Stimulated activated naive CD8-positive, alpha-beta T cell treated with anti-CD3 and anti-CD28 coated beads, Interleukin-15, Interleukin-2, amounts not matched to agents 100 ng/mL and 50 ng/mL, for 24 hours (primary cell): Measurements from ENCODE around the gene DDX60.

Source experiments
- H3K27ac Mint-ChIP-seq: one replicate; pipeline ENCODE4 v1.8.0; 2021; ENCODE audit warnings: mild to moderate bottlenecking, mixed read lengths
- H3K27me3 Mint-ChIP-seq: one replicate; pipeline ENCODE4 v1.8.0; 2021; ENCODE audit warnings: mixed read lengths
- H3K36me3 Mint-ChIP-seq: one replicate; pipeline ENCODE4 v1.8.0; 2021; ENCODE audit warnings: low read depth, mixed read lengths
- H3K4me1 Mint-ChIP-seq: one replicate; pipeline ENCODE4 v1.8.0; 2021; ENCODE audit warnings: low read depth, mixed read lengths
- H3K4me3 Mint-ChIP-seq: one replicate; pipeline ENCODE4 v1.8.0; 2021; ENCODE audit warnings: mild to moderate bottlenecking, mixed read lengths
- H3K9me3 Mint-ChIP-seq: one replicate; pipeline ENCODE4 v1.8.0; 2021; ENCODE audit warnings: mixed read lengths

Gene DDX60

DNA sequence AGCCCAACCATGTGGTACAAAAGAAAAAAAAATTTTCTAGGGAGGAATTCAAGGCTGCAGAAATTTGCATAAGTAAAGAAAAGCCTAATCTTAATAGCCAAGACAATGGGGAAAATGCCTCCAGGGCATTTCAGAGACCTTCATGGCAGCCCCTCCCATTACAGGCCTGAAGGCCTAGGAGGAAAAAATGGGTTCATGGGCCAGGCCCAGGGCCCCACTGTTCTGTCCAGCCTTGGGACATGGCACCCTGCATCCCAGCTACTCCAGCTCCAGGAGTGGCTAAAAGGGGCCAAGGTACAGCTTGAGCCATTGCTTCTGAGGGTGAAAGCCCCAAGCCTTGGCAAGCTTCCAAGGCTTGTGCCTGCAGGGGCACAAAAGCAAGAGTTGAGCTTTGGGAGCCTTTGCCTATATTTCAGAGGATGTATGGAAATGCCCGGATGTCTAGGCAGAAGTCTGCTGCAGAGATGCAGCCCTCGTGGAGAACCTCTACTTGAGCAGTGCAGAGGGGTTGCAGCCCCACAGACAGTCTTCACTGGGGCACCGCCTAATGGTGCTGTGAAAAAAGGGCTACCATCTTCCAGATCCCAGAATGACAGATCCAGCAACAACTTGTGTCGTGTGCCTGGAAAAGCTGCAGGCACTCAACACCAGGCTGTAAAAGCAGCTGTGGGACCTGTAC lies 115.2 kb downstream of the DDX60 start:
- no peak overlapping the region for H3K27ac Mint-ChIP-seq
- H3K36me3 Mint-ChIP-seq: peaks cover 19% of the 10 kb centered on the region
- no peak overlapping the region for H3K4me3 Mint-ChIP-seq
- H3K9me3 Mint-ChIP-seq: peaks cover 26% of the 10 kb centered on the region
- H3K27me3 Mint-ChIP-seq: no peaks in the 10 kb centered on the region
- H3K4me1 Mint-ChIP-seq: no peaks in the 10 kb centered on the region

DNA sequence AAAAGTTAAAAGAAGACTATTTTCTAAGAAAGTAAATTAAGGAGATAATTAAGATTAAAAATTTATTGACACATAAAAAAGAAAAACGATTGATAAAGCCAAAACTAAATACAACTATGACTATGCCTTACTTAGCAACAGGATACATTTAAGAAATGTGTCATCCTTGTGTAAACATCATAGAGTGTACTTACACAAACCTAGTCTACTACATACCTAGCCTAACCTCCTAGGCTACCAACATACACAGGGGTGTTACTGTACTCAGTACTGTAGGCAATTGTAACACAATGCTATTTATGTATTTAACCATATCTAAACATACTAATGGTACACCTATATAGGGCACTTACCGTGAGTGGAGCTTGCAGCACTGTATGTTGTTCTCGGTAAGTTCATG lies 117.9 kb downstream of the DDX60 start:
- Mint-ChIP-seq H3K4me1 (no peaks in the 10 kb centered on the region), H3K4me3 (no peak overlapping the region), H3K27ac (no peak overlapping the region), H3K9me3 (peaks cover 22% of the 10 kb centered on the region), H3K36me3 (peaks cover 15% of the 10 kb centered on the region), H3K27me3 (no peaks in the 10 kb centered on the region)

DNA sequence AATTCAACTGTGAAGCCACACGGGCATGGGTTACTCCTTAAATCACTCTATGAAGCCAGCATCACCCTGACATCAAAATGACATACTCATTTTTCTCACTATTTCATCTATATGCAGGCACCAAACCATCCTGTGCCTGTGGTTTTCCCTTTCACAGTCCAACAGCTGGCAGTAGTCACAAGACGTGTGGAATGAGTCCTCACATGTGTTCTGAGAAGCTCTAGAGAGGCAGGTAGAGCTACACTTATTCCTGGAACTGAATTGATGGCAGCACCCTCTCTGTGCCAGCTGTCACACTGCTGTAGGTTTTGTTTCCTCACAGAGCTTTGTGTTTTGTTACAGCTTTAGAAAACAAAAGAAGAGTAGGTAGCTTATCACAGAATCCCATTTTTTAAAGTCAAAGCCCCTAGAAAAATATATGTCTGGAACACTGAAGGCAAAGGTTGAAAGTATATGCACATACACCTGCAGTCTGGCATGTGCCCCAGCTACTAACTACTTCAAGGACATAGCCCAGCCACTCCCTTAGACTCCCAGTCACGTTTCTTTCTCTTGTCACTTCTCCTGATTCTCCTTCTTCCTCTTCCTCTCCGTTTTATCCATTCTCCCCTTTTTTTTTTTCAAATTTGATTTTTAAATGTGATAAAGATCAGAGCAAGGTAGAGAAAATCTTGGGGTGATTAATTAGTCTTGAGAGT lies 119.1 kb downstream of the DDX60 start:
- H3K27me3 Mint-ChIP-seq: no peaks in the 10 kb centered on the region
- peaks cover 10% of the 10 kb centered on the region for H3K36me3 Mint-ChIP-seq
- H3K27ac Mint-ChIP-seq: no peak overlapping the region
- H3K4me3 Mint-ChIP-seq: no peak overlapping the region
- H3K9me3 Mint-ChIP-seq: peaks cover 20% of the 10 kb centered on the region
- no peaks in the 10 kb centered on the region for H3K4me1 Mint-ChIP-seq

DNA sequence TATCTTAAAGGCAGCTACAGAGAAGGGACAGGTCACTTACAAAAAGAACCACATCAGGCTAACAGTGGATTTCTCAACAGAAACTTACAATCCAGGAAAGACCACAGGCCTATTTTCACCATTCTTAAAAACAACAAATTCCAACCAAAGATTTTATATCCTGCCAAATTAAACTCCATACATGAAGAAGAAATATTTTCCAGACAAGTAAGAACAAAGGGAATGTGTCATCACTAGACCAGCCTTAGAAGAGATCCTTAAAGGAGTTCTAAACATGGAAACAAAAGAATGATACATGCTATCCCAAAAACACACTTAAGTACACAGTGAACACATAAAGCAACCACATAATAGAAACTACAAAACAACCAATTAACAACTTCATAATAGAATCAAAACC lies 120.6 kb downstream of the DDX60 start:
- Mint-ChIP-seq H3K4me3 (no peak overlapping the region), H3K36me3 (peaks cover 3% of the 10 kb centered on the region), H3K27ac (no peak overlapping the region), H3K9me3 (peaks cover 14% of the 10 kb centered on the region), H3K27me3 (no peaks in the 10 kb centered on the region), H3K4me1 (no peaks in the 10 kb centered on the region)

DNA sequence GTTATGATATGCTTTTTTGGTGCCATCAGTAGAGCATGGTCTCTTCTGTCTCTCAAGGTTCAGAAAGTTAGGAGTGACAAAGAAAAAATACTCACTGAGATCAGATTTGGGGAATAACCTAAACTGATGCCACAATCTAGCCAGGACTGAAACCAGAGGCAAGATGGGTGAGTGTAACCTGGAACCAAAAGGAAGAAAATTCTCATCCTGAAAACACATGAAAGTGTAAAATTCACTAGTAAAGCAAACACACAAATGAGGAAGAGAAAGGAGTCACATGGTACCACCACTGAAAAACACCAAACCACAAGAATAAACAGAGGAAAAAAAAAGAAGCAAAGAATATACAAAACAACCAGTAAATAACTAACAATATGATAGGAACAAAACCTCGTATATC lies 129.8 kb downstream of the DDX60 start:
- H3K36me3 Mint-ChIP-seq: no peaks in the 10 kb centered on the region
- no peaks in the 10 kb centered on the region for H3K9me3 Mint-ChIP-seq
- H3K27me3 Mint-ChIP-seq: no peaks in the 10 kb centered on the region
- no peak overlapping the region for H3K27ac Mint-ChIP-seq
- H3K4me1 Mint-ChIP-seq: no peaks in the 10 kb centered on the region
- H3K4me3 Mint-ChIP-seq: no peak overlapping the region

DNA sequence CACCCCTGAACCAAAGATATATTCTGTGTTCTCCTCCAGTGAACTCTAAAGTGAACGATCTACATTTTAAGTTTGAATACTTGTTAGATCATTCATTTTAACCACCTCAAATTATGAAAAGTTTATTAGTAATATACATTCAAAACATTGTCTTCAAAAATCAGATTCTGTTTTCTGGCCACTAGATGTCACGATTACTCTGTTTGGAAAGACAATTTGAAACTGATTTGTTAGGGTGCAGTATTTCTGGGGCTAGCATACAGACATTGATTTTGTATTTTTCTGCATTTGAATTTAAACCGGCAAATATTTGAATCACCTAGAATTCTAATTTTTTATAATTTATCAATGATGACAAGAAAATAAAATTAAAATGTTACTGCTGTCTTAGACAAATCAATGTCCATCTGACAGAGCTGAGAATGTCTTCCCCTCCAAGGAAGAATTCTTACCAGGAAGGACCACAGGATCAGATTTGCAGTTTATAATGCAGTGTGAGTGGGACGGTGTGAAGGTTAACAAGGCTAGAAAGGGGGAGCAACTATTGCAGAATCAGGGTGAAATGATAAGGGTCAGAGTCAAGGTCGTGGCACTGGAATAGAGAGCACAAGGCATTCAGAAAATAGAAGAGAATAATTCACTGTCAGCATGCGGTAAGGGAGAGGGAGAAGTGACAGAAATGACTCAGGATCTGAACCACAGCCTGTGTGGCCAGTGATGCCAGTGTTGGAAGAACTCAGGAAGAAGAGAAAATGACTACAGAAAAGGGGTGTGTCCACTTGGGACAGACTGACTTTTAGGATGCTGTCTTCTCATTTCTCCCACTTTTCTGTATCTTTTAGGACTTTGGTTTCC lies 134.6 kb downstream of the DDX60 start:
- H3K27ac Mint-ChIP-seq: no peak overlapping the region

DNA sequence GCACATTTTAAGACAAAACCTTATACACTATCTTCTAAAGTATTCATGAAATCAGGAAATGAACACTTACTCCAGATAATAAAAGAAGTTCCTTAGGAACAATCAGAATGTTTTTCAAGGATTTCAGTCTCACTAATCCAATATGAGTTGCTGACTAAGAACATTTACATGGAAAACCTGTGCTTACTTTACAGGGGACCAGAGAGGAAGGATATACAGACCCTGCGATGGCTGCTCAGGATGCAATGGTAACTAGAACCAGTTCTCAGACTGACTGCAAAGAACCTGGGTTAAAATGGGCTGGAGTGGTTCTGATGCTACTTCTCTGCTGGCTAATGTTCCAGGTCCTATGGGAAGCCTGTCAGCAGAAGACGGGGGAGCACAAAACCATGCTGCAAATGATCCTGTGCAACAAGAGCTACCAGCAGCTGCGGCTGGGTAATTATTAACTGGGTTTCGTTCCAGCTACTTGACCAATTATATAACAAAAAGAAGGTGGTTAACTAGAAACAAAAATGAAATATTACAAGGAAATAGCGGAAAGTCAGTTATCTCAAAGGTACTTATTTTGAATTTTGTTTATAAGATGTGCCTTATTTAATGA lies 140.9 kb downstream of the DDX60 start:
- no peaks in the 10 kb centered on the region for H3K9me3 Mint-ChIP-seq
- no peak overlapping the region for H3K4me3 Mint-ChIP-seq
- no peaks in the 10 kb centered on the region for H3K36me3 Mint-ChIP-seq
- H3K27ac Mint-ChIP-seq: no peak overlapping the region
- H3K4me1 Mint-ChIP-seq: no peaks in the 10 kb centered on the region
- no peaks in the 10 kb centered on the region for H3K27me3 Mint-ChIP-seq

More for the DNA sequence above, 134.6 kb downstream of the DDX60 start:
- Mint-ChIP-seq H3K4me3 (no peak overlapping the region), H3K27me3 (no peaks in the 10 kb centered on the region), H3K36me3 (no peaks in the 10 kb centered on the region), H3K9me3 (no peaks in the 10 kb centered on the region), H3K4me1 (no peaks in the 10 kb centered on the region)

DNA sequence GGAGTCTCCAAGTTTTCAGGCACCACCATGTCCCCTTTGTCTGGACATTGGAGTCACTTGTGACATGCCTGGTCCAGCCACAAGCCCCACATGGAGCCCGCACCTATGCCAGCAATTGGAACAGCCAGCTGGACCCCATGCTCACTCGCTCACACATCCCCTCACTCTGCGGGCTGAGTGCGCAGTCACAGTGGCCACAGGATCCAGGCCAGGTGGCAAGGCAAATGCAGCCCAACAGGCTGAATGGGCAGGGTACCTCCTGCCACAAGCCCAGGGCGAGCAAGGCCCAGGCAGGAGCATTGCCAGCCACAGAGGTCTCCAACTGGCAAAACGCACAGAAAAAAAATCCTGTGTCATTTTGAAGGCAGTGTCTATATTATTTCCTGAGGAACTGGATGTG lies 144.2 kb downstream of the DDX60 start:
- Mint-ChIP-seq H3K36me3 (no peaks in the 10 kb centered on the region), H3K4me3 (no peak overlapping the region), H3K27ac (no peak overlapping the region), H3K27me3 (no peaks in the 10 kb centered on the region), H3K4me1 (no peaks in the 10 kb centered on the region), H3K9me3 (no peaks in the 10 kb centered on the region)

DNA sequence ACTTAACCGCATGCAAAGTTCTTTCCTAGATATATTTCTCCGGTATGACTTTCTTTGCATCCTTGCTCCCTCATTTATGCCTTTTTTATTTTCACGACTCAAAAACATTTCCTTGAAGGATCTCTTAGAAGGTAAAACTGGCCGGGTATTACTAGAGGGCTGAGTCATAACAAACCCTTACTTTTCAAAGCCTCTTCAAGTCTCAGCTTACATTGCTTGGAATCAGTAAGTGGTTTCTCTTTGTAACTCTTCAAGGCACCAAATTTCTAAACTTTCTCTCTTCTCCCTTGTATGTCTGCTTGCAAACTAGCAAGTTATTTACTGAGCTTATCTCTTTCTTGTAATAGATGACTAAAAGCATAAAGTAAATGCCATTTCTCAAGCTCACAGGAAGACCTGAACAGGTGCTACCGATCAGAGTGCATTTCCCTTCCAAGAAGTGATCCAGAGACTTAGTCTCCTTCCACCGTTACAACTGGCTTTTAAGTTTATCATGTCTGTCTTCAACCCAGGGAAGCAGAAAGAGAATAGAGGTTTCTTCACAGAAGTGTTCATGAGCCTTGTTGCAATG lies 150.8 kb downstream of the DDX60 start:
- no peaks in the 10 kb centered on the region for H3K27me3 Mint-ChIP-seq
- H3K36me3 Mint-ChIP-seq: no peaks in the 10 kb centered on the region
- no peak overlapping the region for H3K4me3 Mint-ChIP-seq
- H3K9me3 Mint-ChIP-seq: no peaks in the 10 kb centered on the region
- no peak overlapping the region for H3K27ac Mint-ChIP-seq
- H3K4me1 Mint-ChIP-seq: no peaks in the 10 kb centered on the region
